Loucy (cell line): ENCODE data around the gene MACF1.
"Not testable (repeated sequence)": the region's sequence is repeated elsewhere in the genome, so short reads cannot be mapped to it uniquely, and the experiment has no call there.

Experiments
- H2AFZ ChIP-seq: fragments of 200-600 bp; sonication (generic); 2 replicates; pipeline ENCODE4 v1.6.0; 2016; ENCODE audit warnings: antibody characterized with exemption, mild to moderate bottlenecking, low read length, moderate library complexity
- H3F3A ChIP-seq: fragments of 200-600 bp; 2 replicates; pipeline ENCODE4 v1.6.0; 2016; ENCODE audit warnings: antibody characterized with exemption, low read depth, mild to moderate bottlenecking
- H3K27me3 ChIP-seq: fragments of 200-600 bp; sonication (generic); 2 replicates; pipeline ENCODE4 v1.6.1; 2014; ENCODE audit warnings: low read length, mild to moderate bottlenecking; ENCODE audit not compliant: insufficient read depth, poor library complexity, severe bottlenecking
- H3K36me3 ChIP-seq: fragments of 200-600 bp; sonication (generic); 2 replicates; pipeline ENCODE4 v1.6.1; 2016; ENCODE audit warnings: low read length; ENCODE audit not compliant: insufficient read depth
- H3K4me1 ChIP-seq: fragments of 200-600 bp; sonication (generic); 2 replicates; pipeline ENCODE4 v1.5.1; 2014; ENCODE audit warnings: low read length, mild to moderate bottlenecking; ENCODE audit not compliant: insufficient read depth, poor library complexity, severe bottlenecking
- H3K4me2 ChIP-seq: fragments of 200-600 bp; sonication (generic); 2 replicates; pipeline ENCODE4 v1.6.0; 2014; ENCODE audit warnings: antibody characterized with exemption, low read length, low read depth, mild to moderate bottlenecking; ENCODE audit not compliant: poor library complexity, severe bottlenecking
- H3K4me3 ChIP-seq: fragments of 200-600 bp; sonication (generic); 2 replicates; pipeline ENCODE4 v1.5.1; 2014; ENCODE audit warnings: low read length, mild to moderate bottlenecking, mixed read lengths; ENCODE audit not compliant: poor library complexity, severe bottlenecking
- H3K79me2 ChIP-seq: fragments of 200-600 bp; sonication (generic); 2 replicates; pipeline ENCODE4 v1.6.1; 2014; ENCODE audit warnings: low read length; ENCODE audit not compliant: insufficient read depth
- H3K9ac ChIP-seq: fragments of 200-600 bp; sonication (generic); 2 replicates; pipeline ENCODE4 v1.6.0; 2014; ENCODE audit warnings: mild to moderate bottlenecking, low read depth, low read length, moderate library complexity; ENCODE audit not compliant: poor library complexity, severe bottlenecking
- H3K9me2 ChIP-seq: fragments of 200-600 bp; sonication (generic); replicated peaks from 2 replicates; pipeline ENCODE4 v1.6.1; 2016; ENCODE audit warnings: low read depth, low read length, mixed read lengths
- H3K9me3 ChIP-seq: fragments of 200-600 bp; sonication (generic); 2 replicates; pipeline ENCODE4 v1.6.1; 2014; ENCODE audit warnings: mild to moderate bottlenecking, antibody characterized with exemption, low read length, low read depth; ENCODE audit not compliant: insufficient read depth
- H4K20me1 ChIP-seq: fragments of 200-600 bp; sonication (generic); 2 replicates; pipeline ENCODE4 v1.6.0; 2014; ENCODE audit warnings: antibody characterized with exemption, low read length, mild to moderate bottlenecking; ENCODE audit not compliant: insufficient read depth, poor library complexity, severe bottlenecking
- CTCF ChIP-seq: fragments of 200-600 bp; sonication (generic); conservative IDR thresholded peaks from 2 replicates; pipeline ENCODE4 v1.5.1; 2014; ENCODE audit warnings: mild to moderate bottlenecking, antibody characterized with exemption, low read length
- EZH2phosphoT487 ChIP-seq: fragments of 200-600 bp; IDR thresholded peaks from 2 replicates; pipeline ENCODE4 v1.6.1; 2018; ENCODE audit warnings: antibody characterized with exemption, mild to moderate bottlenecking, moderate library complexity, borderline replicate concordance

The MACF1 gene

DNA sequence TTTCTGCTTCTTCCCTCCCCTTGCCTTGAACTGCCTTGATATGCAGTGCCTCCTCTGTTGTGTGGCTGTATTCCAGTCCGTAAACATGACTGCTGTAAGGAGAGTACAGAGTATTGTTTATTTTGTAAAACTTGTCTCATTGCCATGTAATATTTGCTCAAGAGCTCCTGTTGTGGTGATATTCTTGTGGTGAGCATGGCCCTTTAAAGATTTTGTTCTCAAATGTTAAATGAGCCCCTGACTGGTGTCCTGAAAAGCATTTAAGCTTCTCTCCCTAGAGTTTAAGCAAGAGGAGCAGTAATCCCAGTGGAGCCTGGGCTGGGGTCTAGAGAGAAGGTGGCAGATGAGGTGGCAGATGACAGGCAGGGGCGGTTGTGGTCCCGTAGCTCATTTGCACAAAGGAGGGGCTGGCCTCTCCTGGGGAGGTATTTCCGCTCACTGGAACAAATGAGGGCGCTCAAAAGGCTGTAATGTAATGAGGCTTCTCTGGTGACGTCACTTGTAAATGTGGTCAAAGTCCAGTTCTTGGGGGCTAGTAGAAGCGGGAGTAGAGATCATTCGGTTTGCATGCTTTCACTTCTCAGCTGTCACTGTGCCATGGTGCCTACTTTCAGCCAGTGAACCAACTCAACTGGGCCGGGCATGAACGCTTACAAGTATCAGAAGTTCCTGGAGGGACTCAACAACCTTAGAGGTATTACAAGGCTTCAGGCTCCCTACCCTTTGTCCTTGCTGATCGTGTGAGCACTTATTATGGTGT is 46.0 kb upstream of the MACF1 start:
- Histone ChIP-seq H3K27me3 (no peaks in the 10 kb centered on the region), H3K4me2 (no peak overlapping the region), H3F3A (no peaks in the 10 kb centered on the region), H4K20me1 (peaks cover 3% of the 10 kb centered on the region), H3K4me3 (no peak overlapping the region), H3K36me3 (no peaks in the 10 kb centered on the region), H3K9me3 (no peaks in the 10 kb centered on the region), H3K79me2 (peaks cover 25% of the 10 kb centered on the region), H2AFZ (no peak overlapping the region), H3K9ac (no peak overlapping the region), H3K9me2 (no peaks in the 10 kb centered on the region), H3K4me1 (peaks cover 14% of the 10 kb centered on the region)
- TF ChIP-seq EZH2phosphoT487, result no peak
- TF ChIP-seq CTCF, result no peak

- Histone ChIP-seq H3F3A (no peaks in the 10 kb centered on the region), H4K20me1 (peaks cover 3% of the 10 kb centered on the region), H3K9ac (no peak overlapping the region), H3K27me3 (no peaks in the 10 kb centered on the region), H3K9me2 (no peaks in the 10 kb centered on the region), H3K36me3 (no peaks in the 10 kb centered on the region), H3K4me3 (no peak overlapping the region), H3K4me1 (peaks cover 10% of the 10 kb centered on the region), H3K9me3 (no peaks in the 10 kb centered on the region), H2AFZ (no peak overlapping the region), H3K79me2 (peaks cover 23% of the 10 kb centered on the region), H3K4me2 (no peak overlapping the region)
- TF ChIP-seq CTCF, result no peak
- TF ChIP-seq EZH2phosphoT487, result no peak
Observed at GRCh38 chr1:39159224-39160036, 45.1 kb upstream of the MACF1 start.

- TF ChIP-seq EZH2phosphoT487 (no peak), CTCF (no peak)
- no peaks in the 10 kb centered on the region for H3K9me2 ChIP-seq
- H3K36me3 ChIP-seq, result no peaks in the 10 kb centered on the region
- peaks cover 3% of the 10 kb centered on the region for H4K20me1 ChIP-seq
- H3F3A ChIP-seq, result no peaks in the 10 kb centered on the region
- H3K27me3 ChIP-seq, result no peaks in the 10 kb centered on the region
- H3K4me2 ChIP-seq, result no peak overlapping the region
- H3K9me3 ChIP-seq, result no peaks in the 10 kb centered on the region
- H2AFZ ChIP-seq, result no peak overlapping the region
- H3K79me2 ChIP-seq, result peaks cover 33% of the 10 kb centered on the region
- no peak overlapping the region for H3K9ac ChIP-seq
- H3K4me1 ChIP-seq, result peaks cover 3% of the 10 kb centered on the region
- H3K4me3 ChIP-seq, result no peak overlapping the region
Observed at GRCh38 chr1:39160703-39161102, 43.8 kb upstream of the MACF1 start.

DNA sequence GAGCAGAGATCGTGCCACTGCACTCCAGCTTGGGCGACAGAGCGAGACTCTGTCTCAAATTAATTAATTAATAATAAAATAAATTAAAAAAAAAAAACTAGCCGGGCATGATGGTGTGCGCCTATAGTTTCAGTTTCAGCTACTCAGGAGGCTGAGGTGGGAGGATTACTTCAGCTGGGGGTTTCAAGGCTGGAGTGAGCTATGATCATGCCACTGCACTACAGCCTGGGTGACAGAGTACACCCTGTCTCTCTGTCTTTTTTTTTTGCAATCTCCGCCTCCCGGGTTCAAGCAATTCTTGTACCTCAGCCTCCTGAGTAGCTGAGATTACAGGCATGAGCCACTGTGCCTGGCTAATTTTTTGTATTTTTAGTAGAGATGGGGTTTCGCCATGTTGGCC is 42.7 kb upstream of the MACF1 start:
- not testable (repeated sequence) for H3K9ac ChIP-seq, H3K9me3 ChIP-seq, H3K9me2 ChIP-seq, H4K20me1 ChIP-seq, H3F3A ChIP-seq, H2AFZ ChIP-seq, H3K36me3 ChIP-seq, H3K4me3 ChIP-seq, H3K4me2 ChIP-seq, H3K27me3 ChIP-seq, H3K4me1 ChIP-seq
- H3K79me2 ChIP-seq, result peaks cover 37% of the 10 kb centered on the region; the same call in 1 of the 2 replicates
